OCI-LY3 (cell line): Measurements from ENCODE around the gene CYP27A1.

Experiments
- EZH2phosphoT487 ChIP-seq: fragments of 200-600 bp; shearing (Covaris generic); IDR thresholded peaks from 2 replicates; pipeline ENCODE4 v1.6.1; 2018; ENCODE audit warnings: antibody characterized with exemption, mixed run types, low read depth
- TF ChIP-seq, protein P1 (sequence below): fragments of 200-600, 300-600 bp; sonication (generic); IDR thresholded peaks from 2 replicates; pipeline ENCODE4 v1.5.1; 2014; ENCODE audit warnings: antibody characterized with exemption, low read length, low read depth

- TF ChIP-seq, protein P1, sequence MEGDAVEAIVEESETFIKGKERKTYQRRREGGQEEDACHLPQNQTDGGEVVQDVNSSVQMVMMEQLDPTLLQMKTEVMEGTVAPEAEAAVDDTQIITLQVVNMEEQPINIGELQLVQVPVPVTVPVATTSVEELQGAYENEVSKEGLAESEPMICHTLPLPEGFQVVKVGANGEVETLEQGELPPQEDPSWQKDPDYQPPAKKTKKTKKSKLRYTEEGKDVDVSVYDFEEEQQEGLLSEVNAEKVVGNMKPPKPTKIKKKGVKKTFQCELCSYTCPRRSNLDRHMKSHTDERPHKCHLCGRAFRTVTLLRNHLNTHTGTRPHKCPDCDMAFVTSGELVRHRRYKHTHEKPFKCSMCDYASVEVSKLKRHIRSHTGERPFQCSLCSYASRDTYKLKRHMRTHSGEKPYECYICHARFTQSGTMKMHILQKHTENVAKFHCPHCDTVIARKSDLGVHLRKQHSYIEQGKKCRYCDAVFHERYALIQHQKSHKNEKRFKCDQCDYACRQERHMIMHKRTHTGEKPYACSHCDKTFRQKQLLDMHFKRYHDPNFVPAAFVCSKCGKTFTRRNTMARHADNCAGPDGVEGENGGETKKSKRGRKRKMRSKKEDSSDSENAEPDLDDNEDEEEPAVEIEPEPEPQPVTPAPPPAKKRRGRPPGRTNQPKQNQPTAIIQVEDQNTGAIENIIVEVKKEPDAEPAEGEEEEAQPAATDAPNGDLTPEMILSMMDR, result no peak
- TF ChIP-seq EZH2phosphoT487, result no peak
These were observed 44.8 kb downstream of the CYP27A1 start for GRCh38 chr2:218826791-218827190.
